Heart left ventricle (tissue), 16 donors: ENCODE data around the gene STK40. TPM values are rescaled to one million over a fixed set of nuclear protein-coding genes. Genes with fewer than 3 reads are reported as not detected.

Experiments used
- ATAC-seq, 4 donors: fragments of 200-7000 bp; cut with Tn5 transposase; one replicate each; pipeline ENCODE4 v1.9.1; 2020 to 2022; ENCODE audit warnings: moderate library complexity in 4 of 4, mild to moderate bottlenecking in 3 of 4, moderate number of reproducible peaks in 1 of 4
- DNase-seq, 5 donors: peaks; one replicate each; pipeline ENCODE4 v3.0.0-alpha.2; 2020
- H3K27ac ChIP-seq, 12 donors: fragments of 200-600 bp; sonication (generic) in 4 of 12; one replicate each; pipeline versions ENCODE4 v1.5.0 to v1.8.0; 2016 to 2022; ENCODE audit warnings: mild to moderate bottlenecking in 2 of 12
- H3K27me3 ChIP-seq, 9 donors: fragments of 200-600 bp; sonication (generic) in 2 of 9; one replicate each; pipeline versions ENCODE4 v1.5.1 to v1.8.0; 2016 to 2022; ENCODE audit warnings: mild to moderate bottlenecking in 3 of 9
- H3K36me3 ChIP-seq, 9 donors: fragments of 200-600 bp; sonication (generic) in 2 of 9; one replicate each; pipeline versions ENCODE4 v1.5.0 to v1.8.0; 2018 to 2022; ENCODE audit warnings: mild to moderate bottlenecking in 2 of 9
- H3K4me1 ChIP-seq, 12 donors: fragments of 200-600 bp; sonication (generic) in 4 of 12; one replicate each; pipeline versions ENCODE4 v1.5.0 to v1.8.0; 2016 to 2022; ENCODE audit warnings: mild to moderate bottlenecking in 3 of 12
- H3K4me3 ChIP-seq, 12 donors: fragments of 200-600 bp; sonication (generic) in 4 of 12; one replicate each; pipeline versions ENCODE4 v1.5.0 to v1.8.0; 2017 to 2022; ENCODE audit warnings: mild to moderate bottlenecking in 9 of 12, moderate library complexity in 4 of 12
- H3K9me3 ChIP-seq, 12 donors: fragments of 200-600 bp; sonication (generic) in 4 of 12; one replicate each; pipeline versions ENCODE4 v1.5.0 to v1.8.0; 2016 to 2022; ENCODE audit warnings: mild to moderate bottlenecking in 1 of 12
- POLR2A ChIP-seq, 2 donors: fragments of 450-650 bp; IDR thresholded peaks; one replicate each; pipeline ENCODE4 v1.6.1; 2017; ENCODE audit warnings: antibody characterized with exemption in 2 of 2, mild to moderate bottlenecking in 2 of 2, moderate library complexity in 2 of 2
- WGBS, 4 donors: extraction: QIAGEN DNeasy Blood & Tissue Kit in 2 of 4; methylation state at CpG; one replicate each; pipeline versions ENCODE4 v1.1.5 to v1.1.7; 2013 to 2018; 5-methylcytosine and 5-hydroxymethylcytosine counted together
- intact Hi-C, 10 donors: fragments of 100-400 bp; cut with DNase I; formaldehyde crosslinking; loops; one replicate each; pipeline versions ENCODE4 v1.11.1 to v1.14.2; 2022
- polyA plus RNA-seq, 2 donors: library from polyadenylated mRNA; stranded (reverse); fragments of 200-250 nt; gene quantifications; one replicate each; pipeline ENCODE4 v1.2.3, GENCODE V29; 2013
- total RNA-seq, 9 donors: library from RNA; depleted of rRNA in 2 of 9; stranded (reverse); fragments of >200 nt in 2 of 9; fragmentation: NEBNext Ultra II Directional in 3 of 9; extraction: Animal tissue kit (Norgen Biotek cat#: 25700) in 3 of 9; gene quantifications; one replicate each; pipeline versions ENCODE4 v1.1.0 to v1.2.4, GENCODE V29; 2016 to 2023
- TF ChIP-seq, protein P1 (sequence below), 12 donors: fragments of 200-600 bp; sonication (generic) in 4 of 12; IDR thresholded peaks; one replicate each; pipeline versions ENCODE4 v1.5.0 to v1.8.0; 2018 to 2022; ENCODE audit warnings: antibody characterized with exemption in 12 of 12, mild to moderate bottlenecking in 5 of 12
- donor health status: ischemic (EF 13 %, LVEDD 7.1; RV severe dilation, severe dysfunction).
- donor health status: healthy with polysubstance abuse.
- donor health status: DM: no; HTN: yes; CAD: no.
- donor health status: DM: no; HTN: no; CAD: no.
- donor health status: ischemic (EF 25% LVEDD 6.9; RV normal size, moderate dysfunction).
- donor health status: ischemic (EF 25% LVEDD 5.7; RV mildly dilated, moderate dysfunction).
- donor health status: healthy.
- donor health status: DM: yes; HTN: yes; CAD: no.
- donor health status: ischemic (EF 35%, LVEDD 5.7; RV mildly dilated, moderate dysfunction).
- donor health status: nonischemic (EF 11% LVEDD 7.7; RV severe dilation, severe dysfunction).
- donor health status: DM: yes; HTN: yes; CAD: no.
- donor health status: PGD.
- donor health status: ischemic (EF 29% LVEDD 5.4; RV normal size, mild dysfunction).
- donor health status: nonischemic (EF 23%, LVEDD 6.1; RV moderate dilation, normal function).

Gene STK40
- total and polyA plus RNA-seq, 11 donors: 27.9 to 114 (median 59.4) TPM

DNA sequence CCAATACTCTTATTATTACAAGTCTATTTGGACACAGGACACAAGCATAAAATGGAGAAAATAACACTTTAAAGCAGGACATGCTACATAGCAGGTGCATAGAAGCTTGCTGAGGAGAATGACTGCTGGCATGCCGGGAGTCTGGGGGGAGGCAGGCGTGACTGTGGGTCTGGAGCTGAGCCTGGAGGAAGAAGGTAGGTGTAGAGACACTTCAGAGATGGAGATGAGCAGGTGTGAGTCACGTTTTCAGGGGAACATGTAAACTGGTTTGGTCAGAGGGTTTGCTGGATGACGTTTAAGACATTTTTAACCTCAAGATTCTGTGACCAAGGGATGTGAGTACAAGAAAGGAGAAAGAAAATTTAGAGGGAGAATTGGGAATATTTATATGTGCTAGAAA, 40.1 kb upstream of the STK40 start:
- no peaks in the 10 kb centered on the region for H3K27me3 ChIP-seq
- peaks cover 0 to 3% (median under 1%) of the 10 kb centered on the region in 12 donors for H3K4me1 ChIP-seq
- H3K9me3 ChIP-seq: no peaks in the 10 kb centered on the region
- no peak overlapping the region for H3K4me3 ChIP-seq
- no peak overlapping the region for H3K27ac ChIP-seq
- H3K36me3 ChIP-seq: peaks cover 0 to 46% (median 15%) of the 10 kb centered on the region in 9 donors
- ATAC-seq (no peak), DNase-seq (no peak)
- intact Hi-C loops: no loop called here
- WGBS, 4 donors: 80 to 84% (median 81%) methylated on average over 4 of the region's 4 CpGs
- no peak for TF ChIP-seq POLR2A (IDR thresholded peaks at IDR 0.05)
- TF ChIP-seq, protein P1, sequence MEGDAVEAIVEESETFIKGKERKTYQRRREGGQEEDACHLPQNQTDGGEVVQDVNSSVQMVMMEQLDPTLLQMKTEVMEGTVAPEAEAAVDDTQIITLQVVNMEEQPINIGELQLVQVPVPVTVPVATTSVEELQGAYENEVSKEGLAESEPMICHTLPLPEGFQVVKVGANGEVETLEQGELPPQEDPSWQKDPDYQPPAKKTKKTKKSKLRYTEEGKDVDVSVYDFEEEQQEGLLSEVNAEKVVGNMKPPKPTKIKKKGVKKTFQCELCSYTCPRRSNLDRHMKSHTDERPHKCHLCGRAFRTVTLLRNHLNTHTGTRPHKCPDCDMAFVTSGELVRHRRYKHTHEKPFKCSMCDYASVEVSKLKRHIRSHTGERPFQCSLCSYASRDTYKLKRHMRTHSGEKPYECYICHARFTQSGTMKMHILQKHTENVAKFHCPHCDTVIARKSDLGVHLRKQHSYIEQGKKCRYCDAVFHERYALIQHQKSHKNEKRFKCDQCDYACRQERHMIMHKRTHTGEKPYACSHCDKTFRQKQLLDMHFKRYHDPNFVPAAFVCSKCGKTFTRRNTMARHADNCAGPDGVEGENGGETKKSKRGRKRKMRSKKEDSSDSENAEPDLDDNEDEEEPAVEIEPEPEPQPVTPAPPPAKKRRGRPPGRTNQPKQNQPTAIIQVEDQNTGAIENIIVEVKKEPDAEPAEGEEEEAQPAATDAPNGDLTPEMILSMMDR (IDR thresholded peaks at IDR 0.05): no peak

DNA sequence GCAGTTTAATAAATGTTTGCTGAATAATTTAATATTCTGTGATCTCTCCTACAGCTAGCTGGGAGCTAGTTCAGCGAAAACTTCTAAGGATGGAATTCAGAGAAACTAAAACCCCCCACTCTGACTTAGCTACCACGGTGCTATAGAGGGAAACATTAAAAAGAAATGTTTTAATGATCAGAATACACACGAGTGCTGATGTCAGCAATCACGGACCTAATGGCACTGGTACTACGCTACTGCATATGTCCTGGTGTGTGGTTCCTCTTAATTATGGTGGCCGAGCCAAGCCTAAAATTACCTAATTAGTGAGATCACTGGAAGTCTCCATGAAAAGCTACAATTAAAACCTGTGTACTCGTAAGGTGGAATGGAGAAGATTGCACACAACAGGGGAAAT, 35.9 kb upstream of the STK40 start:
- Histone ChIP-seq H3K4me3 (no peak overlapping the region), H3K9me3 (no peaks in the 10 kb centered on the region), H3K36me3 (peaks cover 0 to 38% (median 15%) of the 10 kb centered on the region in 9 donors), H3K27ac (no peak overlapping the region), H3K4me1 (peaks cover 0 to 21% (median 8%) of the 10 kb centered on the region in 12 donors), H3K27me3 (no peaks in the 10 kb centered on the region)
- WGBS, 4 donors: 85 to 90% (median 89%) methylated on average over 7 of the region's 7 CpGs
- DNase-seq (no peak), ATAC-seq (no peak)
- intact Hi-C loops: loop anchor here (1.0 to 5.0 kb wide), 10 partner anchors 79 to 324 kb away; partner anchors contain the start of genes SH3D21 (in 1 of the 10) and TRAPPC3 (in 1 of the 10)
- TF ChIP-seq, protein P1 (IDR thresholded peaks at IDR 0.05): no peak
- no peak for TF ChIP-seq POLR2A (IDR thresholded peaks at IDR 0.05)

DNA sequence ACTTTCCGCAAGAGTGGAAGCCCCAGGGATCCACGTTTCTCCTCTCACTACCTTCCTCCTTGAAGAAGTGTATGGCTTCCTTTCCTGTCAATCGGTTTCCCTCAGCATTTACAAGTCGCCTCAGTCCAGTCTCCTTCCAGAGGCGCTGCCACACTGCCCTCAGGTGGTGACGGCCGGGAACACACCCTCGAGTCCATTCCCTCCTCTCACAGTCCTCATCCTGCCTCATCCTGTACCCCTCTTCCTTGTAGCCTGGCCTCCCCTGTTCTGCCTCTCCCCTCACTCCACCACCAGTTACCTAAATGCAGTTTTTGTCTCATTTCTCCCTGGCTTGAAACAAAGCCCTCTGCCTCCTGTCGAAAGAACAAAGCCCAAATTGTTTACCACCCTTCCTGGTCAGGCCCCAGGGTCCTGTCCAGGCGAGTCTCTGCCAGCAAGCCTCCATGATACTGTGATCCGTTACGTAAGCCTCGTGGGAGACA, 35.2 kb upstream of the STK40 start:
- H3K4me3 ChIP-seq: no peak overlapping the region
- peak overlapping the region in 1 of 12 donors; percentile 33 for H3K27ac ChIP-seq
- peaks cover 0 to 21% (median 8%) of the 10 kb centered on the region in 12 donors for H3K4me1 ChIP-seq
- DNase-seq (peak; percentile 76 to 90 (median 86)), ATAC-seq (peak; percentile 74 to 95 (median 92))
- TF ChIP-seq, protein P1 (IDR thresholded peaks at IDR 0.05): peak; percentile 86 to 98 (median 93)
- no peak for TF ChIP-seq POLR2A (IDR thresholded peaks at IDR 0.05)
- intact Hi-C loops: loop anchor here (1.0 to 5.0 kb wide), 10 partner anchors 78 to 324 kb away; partner anchors contain the start of genes SH3D21 (in 1 of the 10) and TRAPPC3 (in 1 of the 10)
- no peaks in the 10 kb centered on the region for H3K27me3 ChIP-seq
- no peaks in the 10 kb centered on the region for H3K9me3 ChIP-seq
- 13 to 16% (median 15%) methylated on average over 13 of the region's 13 CpGs for WGBS, 4 donors
- H3K36me3 ChIP-seq: peaks cover 0 to 38% (median 15%) of the 10 kb centered on the region in 9 donors

DNA sequence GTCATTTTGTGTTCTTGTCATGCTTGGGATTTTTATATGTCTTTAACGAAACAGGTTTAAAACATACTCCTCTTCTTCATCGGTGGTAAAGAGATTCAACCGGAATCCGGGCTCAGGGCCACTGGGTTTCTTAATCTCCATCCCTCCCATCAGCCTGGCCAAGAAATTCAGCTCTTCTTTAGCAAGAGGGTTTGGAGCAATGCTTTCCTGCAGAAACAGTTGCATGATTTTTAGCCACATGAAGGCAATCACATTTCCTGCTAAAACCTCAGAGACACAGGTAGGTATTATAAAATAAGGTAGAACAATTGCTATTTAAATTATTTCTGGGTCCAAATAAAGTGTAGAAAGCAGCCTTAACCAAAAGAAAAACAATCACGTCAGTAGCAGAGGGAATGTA, 34.7 kb upstream of the STK40 start:
- Histone ChIP-seq H3K9me3 (no peaks in the 10 kb centered on the region), H3K4me3 (no peak overlapping the region), H3K27ac (peak overlapping the region in 1 of 12 donors; percentile 33), H3K4me1 (peaks cover 0 to 21% (median 8%) of the 10 kb centered on the region in 12 donors), H3K27me3 (no peaks in the 10 kb centered on the region), H3K36me3 (peaks cover 0 to 37% (median 15%) of the 10 kb centered on the region in 9 donors)
- 31 to 53% (median 38%) methylated on average over 5 of the region's 5 CpGs for WGBS, 4 donors
- ATAC-seq (no peak), DNase-seq (no peak)
- intact Hi-C loops: loop anchor here (1.0 to 5.0 kb wide), 9 partner anchors 78 to 323 kb away; partner anchors contain the start of genes SH3D21 (in 1 of the 10) and TRAPPC3 (in 1 of the 10)
- TF ChIP-seq, protein P1 (IDR thresholded peaks at IDR 0.05): no peak
- no peak for TF ChIP-seq POLR2A (IDR thresholded peaks at IDR 0.05)
